Measurements from ENCODE around the gene LBX2. TPM values are rescaled to one million over a fixed set of nuclear protein-coding genes. Genes with fewer than 3 reads are reported as not detected.
"Not testable (repeated sequence)": the region's sequence is repeated elsewhere in the genome, so short reads cannot be mapped to it uniquely, and the experiment has no call there.

Gene LBX2
- polyA plus RNA-seq, 4 donors = 1.9 to 4.0 (median 3.2) TPM

- no peak for DNase-seq (ENCODE audit: low read depth in 4 of 4, low spot score in 3 of 4)
Observed at GRCh38 chr2:74488643-74489481, 10.5 kb downstream of the LBX2 start.

DNA sequence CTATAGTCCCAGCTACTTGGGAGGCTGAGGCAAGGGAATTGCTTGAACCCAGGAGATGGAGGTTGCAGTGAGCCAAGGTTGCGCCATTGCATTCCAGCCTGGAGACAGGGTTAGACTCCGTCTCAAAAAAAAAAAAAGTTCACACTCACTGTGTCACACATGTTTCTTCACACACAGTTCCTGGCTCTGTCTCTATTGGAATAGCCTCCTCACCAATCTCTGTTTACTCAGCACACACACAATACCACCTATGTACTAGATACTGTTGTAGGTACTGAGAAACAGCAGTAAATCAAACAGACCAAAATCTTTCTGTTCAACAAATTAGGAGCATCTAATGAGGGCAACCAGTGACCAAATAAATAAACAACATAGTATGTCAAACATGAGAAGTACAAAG lies 13.3 kb downstream of the LBX2 start:
- DNase-seq (ENCODE audit: low read depth in 4 of 4, low spot score in 3 of 4) = no peak

DNA sequence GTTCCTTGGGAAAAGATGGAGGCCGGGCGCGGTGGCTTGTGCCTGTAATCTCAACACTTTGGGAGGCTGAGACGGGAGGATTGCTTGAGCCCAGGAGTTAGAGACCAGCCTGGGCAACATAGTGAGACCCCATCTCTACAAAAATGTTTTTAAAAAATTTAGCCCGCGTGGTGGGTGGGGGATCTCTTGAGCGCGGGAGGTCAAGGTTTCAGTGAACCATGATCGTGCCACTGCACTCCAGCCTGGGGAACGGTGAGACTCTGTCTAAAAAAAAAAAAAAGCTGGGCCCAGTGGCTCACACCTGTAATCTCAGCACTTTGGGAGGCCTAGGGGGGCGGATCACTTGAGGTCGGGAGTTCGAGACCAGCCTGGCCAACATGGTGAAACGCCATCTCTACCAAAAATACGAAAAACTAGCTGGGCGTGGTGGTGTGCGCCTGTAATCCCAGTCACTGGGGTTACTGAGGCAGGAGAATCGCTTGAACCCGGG lies 15.7 kb downstream of the LBX2 start:
- DNase-seq (ENCODE audit: low read depth in 4 of 4, low spot score in 3 of 4) = not testable (repeated sequence)

- DNase-seq (ENCODE audit: low read depth in 4 of 4, low spot score in 3 of 4) = peak; percentile 92 to 96 (median 94)
Observed at GRCh38 chr2:74482801-74483674, 16.4 kb downstream of the LBX2 start, which contains the start of the genes CCDC142 and TTC31. TSS of gene CCDC142 (minus strand) at chr2:74482998. CDS start at chr2:74482837, 161 bp downstream. TSS of gene TTC31 (plus strand) at chr2:74483081. CDS start at chr2:74483096, 15 bp downstream.

- DNase-seq (ENCODE audit: low read depth in 4 of 4, low spot score in 3 of 4) = no peak
Observed at GRCh38 chr2:74481961-74482800, 17.2 kb downstream of the LBX2 start.

GRCh38 chr2:74481431-74481830 lies 18.0 kb downstream of the LBX2 start:
- no peak for DNase-seq (ENCODE audit: low read depth in 4 of 4, low spot score in 3 of 4)

GRCh38 chr2:74474899-74475298 lies 24.5 kb downstream of the LBX2 start:
- no peak for DNase-seq (ENCODE audit: low read depth in 4 of 4, low spot score in 3 of 4)

DNA sequence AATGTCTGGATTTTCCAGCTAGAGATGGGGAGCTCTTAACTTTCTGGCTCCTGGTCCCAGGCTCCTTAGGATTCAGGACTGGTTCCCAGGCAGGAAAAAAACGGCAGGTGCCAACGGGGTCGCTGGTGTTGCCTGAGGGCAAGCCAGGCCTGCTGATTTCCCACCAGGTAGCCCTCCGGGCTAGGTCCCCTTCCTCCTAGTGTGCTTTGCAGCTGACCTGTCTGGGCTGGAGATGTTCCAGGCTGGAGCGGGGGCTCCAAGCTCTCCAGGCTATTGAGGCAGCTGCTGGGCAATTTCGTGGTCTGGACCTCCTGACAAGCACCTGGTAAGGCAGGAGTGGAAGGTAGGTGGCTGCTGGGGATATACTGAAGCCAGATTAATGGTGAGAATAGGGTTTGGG lies 24.9 kb downstream of the LBX2 start:
- no peak for DNase-seq (ENCODE audit: low read depth in 4 of 4, low spot score in 3 of 4)

GRCh38 chr2:74472945-74473258 lies 26.5 kb downstream of the LBX2 start:
- no peak for DNase-seq (ENCODE audit: low read depth in 4 of 4, low spot score in 3 of 4)

DNA sequence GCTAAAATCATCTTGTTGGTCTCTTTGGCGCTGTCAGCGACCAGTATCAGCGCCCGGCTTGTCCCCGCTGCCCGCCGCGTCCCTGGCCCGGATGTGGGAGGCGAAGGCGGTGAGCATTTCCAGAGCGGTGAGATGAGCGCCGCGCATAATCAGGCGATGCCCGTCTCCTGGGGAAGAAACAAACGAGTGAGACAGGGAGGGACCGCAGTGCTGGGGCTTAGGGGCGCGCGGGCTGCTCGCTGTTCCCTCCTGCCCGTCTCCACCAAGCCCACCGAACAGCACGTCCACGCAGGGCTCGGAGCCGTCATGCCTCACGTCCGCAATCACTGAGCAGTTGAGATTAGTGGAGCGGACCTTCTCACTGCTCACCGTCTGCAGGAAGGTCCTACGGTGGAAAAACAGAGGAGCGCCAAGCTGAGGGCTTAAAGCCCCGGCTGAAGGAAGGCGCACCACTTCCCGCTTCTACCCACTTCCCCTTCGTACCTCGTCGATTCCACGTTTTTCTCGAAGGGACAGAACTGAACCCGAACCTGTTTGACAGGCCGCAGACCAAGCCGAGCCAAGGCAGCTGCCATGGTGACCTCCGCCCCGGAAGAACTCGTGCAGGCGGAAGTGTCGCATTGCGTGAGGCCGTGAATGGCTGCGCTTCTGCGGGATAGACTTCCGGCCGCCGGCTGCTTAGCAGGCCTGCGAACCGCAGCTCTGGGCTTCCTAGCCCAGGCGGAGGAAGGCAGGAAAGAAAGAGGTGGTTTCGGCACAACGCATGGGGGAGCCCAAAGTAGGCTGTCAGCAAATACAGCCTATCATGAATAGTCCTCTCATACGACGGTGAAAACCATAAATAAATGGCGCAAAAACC lies 27.1 kb downstream of the LBX2 start, which contains the start of gene MRPL53:
Gene MRPL53 (minus strand): TSS at position 595 of the 859 bp plus-strand sequence. CDS start 20 bp downstream, at position 575.
- peak; percentile 91 to 97 (median 94) for DNase-seq (ENCODE audit: low read depth in 4 of 4, low spot score in 3 of 4)

DNA sequence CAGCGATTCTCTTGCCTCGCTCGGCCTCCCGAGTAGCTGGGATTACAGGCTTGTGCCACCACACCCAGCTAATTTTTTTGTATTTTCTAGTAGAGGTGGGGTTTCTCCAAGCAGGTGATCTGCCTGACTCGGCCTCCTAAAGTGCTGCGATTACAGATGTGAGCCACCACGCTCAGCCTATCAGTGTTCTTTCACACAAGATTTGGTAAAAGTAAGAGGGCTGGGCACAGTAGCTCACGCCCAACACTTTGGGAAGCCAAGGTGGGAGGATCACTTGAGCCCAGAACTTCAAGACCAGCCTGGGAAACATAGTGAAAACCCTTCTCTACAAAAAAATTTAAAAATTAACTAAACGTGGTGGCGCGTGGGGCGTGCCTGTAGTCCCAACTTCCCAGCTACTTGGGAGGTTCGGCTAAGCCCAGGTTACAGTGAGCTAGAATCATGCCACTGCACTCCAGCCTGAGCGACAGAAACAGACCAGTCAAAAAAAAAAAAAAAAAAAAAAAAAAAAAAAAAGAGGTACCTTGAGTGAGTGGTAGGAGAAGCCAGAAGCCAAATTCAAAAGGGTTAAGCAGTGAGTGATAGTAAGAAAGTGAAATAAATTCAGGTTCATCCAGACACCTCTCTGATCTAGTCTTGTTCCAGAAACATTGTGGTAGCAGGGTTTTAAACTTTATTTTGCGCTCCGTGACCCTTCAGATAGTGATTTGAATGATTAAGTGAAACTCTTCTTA lies 27.9 kb downstream of the LBX2 start:
- DNase-seq (ENCODE audit: low read depth in 4 of 4, low spot score in 3 of 4) = no peak

DNA sequence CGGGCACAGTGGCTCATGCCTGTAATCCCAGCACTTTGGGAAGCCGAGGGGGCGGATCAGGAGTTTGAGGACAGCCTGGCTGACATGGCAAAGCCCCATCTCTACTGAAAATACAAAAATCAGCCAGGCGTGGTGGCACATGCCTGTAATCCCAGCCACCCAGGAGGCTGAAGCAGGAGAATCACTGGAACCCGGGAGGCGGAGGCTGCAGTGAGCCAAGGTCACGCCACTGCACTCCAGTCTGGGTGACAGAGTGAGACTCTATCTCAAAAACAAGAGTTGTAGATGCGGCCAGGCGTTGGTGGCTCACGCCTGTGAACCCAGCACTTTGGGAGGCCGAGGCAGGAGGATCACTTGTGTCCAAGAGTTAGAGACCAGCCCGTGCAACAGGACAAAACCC lies 28.7 kb downstream of the LBX2 start:
- not testable (repeated sequence) for DNase-seq (ENCODE audit: low read depth in 4 of 4, low spot score in 3 of 4)

- no peak for DNase-seq (ENCODE audit: low read depth in 4 of 4, low spot score in 3 of 4)
Observed at GRCh38 chr2:74464406-74464805, 35.0 kb downstream of the LBX2 start.

GRCh38 chr2:74462786-74463105 lies 36.7 kb downstream of the LBX2 start:
- no peak for DNase-seq (ENCODE audit: low read depth in 4 of 4, low spot score in 3 of 4)

GRCh38 chr2:74462054-74462785 lies 37.2 kb downstream of the LBX2 start:
- DNase-seq (ENCODE audit: low read depth in 4 of 4, low spot score in 3 of 4) = no peak

GRCh38 chr2:74461187-74462053 lies 38.0 kb downstream of the LBX2 start:
- DNase-seq (ENCODE audit: low read depth in 4 of 4, low spot score in 3 of 4) = no peak

DNA sequence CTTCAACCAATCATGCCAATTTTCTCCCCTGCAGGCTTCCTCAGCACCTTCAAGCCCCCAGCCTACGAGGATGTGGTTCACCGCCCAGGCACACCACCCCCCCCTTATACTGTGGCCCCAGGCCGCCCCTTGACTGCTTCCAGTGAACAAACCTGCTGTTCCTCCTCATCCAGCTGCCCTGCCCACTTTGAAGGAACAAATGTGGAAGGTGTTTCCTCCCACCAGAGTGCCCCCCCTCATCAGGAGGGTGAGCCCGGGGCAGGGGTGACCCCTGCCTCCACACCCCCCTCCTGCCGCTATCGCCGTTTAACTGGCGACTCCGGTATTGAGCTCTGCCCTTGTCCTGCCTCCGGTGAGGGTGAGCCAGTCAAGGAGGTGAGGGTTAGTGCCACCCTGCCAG lies 39.2 kb downstream of the LBX2 start:
- DNase-seq (ENCODE audit: low read depth in 4 of 4, low spot score in 3 of 4) = not testable (repeated sequence)
